ENCODE measurements around the gene AUTS2. TPM values are rescaled to one million over a fixed set of nuclear protein-coding genes. Genes with fewer than 3 reads are reported as not detected.

Gene AUTS2
- total RNA-seq, 1 experiment from 2014 or later: 50.0 TPM

DNA sequence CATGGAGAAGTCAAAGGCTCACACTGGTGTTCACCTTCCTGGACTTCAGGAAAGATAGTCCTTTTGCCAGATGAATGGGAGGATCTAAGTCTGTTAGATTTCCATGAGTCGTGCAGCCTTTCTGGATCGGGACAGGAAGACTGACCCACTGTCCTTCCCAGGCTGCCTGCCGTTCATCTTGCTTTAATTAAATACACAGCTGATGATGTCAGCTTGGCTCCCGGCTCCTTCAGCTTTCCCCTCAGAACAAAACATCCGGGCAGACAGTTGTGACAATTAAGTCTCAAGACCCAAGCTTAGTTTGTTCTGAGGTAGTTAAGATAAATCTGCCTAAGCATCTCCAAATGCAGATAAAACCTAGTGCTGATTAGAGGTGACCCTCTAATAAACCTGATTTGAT is 58.6 kb downstream of the AUTS2 start:
- peaks cover 78% of the 10 kb centered on the region for H3K4me1 Mint-ChIP-seq
- no peaks in the 10 kb centered on the region for H3K9me3 Mint-ChIP-seq
- ATAC-seq: no peak
- CTCF ChIA-PET: interaction anchor here (0.6 to 1.1 kb wide), 2 partner anchors 14 to 20 kb away, joined by 3 to 4 read pairs; no protein-coding TSS in a partner anchor
- no peaks in the 10 kb centered on the region for H3K36me3 Mint-ChIP-seq
- POLR2A ChIA-PET: no interaction called here
- peaks cover 59% of the 10 kb centered on the region for H3K27me3 Mint-ChIP-seq (ENCODE audit: low read depth)
- TF ChIP-seq NR3C1 (CRISPR knock-in tag; conservative IDR thresholded peaks at IDR 0.05; ENCODE audit: low read depth): no peak
- no peak overlapping the region for H3K27ac Mint-ChIP-seq
- no peak for DNase-seq (ENCODE audit: low spot score)
- no peak overlapping the region for H3K4me3 Mint-ChIP-seq

DNA sequence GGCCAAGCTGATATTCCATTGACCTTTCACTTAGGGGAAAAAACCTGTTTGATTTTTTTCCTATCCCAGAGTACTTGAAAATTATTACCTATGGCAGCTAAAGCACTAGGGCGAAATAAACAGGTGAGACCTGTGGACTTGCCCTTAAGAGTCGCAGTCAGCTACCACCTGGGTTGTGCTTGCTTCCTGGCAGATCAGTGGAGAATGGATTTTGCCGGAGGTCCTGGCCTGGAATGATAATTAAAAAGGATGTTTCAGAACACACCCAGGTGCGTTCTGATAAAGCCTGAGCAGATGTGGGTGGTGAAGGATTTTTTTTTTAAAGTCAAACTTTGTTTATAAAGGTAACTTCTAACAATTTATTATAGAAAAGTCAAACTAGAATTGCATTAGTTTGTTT is 59.1 kb downstream of the AUTS2 start:
- Mint-ChIP-seq H3K36me3 (no peaks in the 10 kb centered on the region), H3K9me3 (no peaks in the 10 kb centered on the region), H3K4me3 (no peak overlapping the region), H3K27me3 (ENCODE audit: low read depth) (peaks cover 55% of the 10 kb centered on the region), H3K4me1 (peaks cover 79% of the 10 kb centered on the region), H3K27ac (0 out of 2 replicates have a peak overlapping the region, but pooled peaks have one; percentile 12)
- CTCF ChIA-PET: interaction anchor here (0.6 to 1.1 kb wide), 2 partner anchors 13 to 20 kb away, joined by 3 to 4 read pairs; no protein-coding TSS in a partner anchor
- ATAC-seq (no peak; the same call in 1 of the 2 replicates), DNase-seq (ENCODE audit: low spot score) (no peak)
- POLR2A ChIA-PET: no interaction called here
- TF ChIP-seq NFATC4 (CRISPR knock-in tag; IDR thresholded peaks at IDR 0.05) (no peak), GTF2I (CRISPR knock-in tag; conservative IDR thresholded peaks at IDR 0.05) (no peak), ZNF219 (CRISPR knock-in tag; IDR thresholded peaks at IDR 0.05; ENCODE audit: borderline replicate concordance) (no peak)
- TF ChIP-seq, protein P1, sequence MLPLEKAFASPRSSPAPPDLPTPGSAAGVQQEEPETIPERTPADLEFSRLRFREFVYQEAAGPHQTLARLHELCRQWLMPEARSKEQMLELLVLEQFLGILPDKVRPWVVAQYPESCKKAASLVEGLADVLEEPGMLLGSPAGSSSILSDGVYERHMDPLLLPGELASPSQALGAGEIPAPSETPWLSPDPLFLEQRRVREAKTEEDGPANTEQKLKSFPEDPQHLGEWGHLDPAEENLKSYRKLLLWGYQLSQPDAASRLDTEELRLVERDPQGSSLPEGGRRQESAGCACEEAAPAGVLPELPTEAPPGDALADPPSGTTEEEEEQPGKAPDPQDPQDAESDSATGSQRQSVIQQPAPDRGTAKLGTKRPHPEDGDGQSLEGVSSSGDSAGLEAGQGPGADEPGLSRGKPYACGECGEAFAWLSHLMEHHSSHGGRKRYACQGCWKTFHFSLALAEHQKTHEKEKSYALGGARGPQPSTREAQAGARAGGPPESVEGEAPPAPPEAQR (CRISPR knock-in tag; IDR thresholded peaks at IDR 0.05): no peak
- TF ChIP-seq, protein P2, sequence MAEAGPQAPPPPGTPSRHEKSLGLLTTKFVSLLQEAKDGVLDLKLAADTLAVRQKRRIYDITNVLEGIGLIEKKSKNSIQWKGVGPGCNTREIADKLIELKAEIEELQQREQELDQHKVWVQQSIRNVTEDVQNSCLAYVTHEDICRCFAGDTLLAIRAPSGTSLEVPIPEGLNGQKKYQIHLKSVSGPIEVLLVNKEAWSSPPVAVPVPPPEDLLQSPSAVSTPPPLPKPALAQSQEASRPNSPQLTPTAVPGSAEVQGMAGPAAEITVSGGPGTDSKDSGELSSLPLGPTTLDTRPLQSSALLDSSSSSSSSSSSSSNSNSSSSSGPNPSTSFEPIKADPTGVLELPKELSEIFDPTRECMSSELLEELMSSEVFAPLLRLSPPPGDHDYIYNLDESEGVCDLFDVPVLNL (CRISPR knock-in tag; IDR thresholded peaks at IDR 0.05; ENCODE audit: borderline replicate concordance, low read depth): no peak

DNA sequence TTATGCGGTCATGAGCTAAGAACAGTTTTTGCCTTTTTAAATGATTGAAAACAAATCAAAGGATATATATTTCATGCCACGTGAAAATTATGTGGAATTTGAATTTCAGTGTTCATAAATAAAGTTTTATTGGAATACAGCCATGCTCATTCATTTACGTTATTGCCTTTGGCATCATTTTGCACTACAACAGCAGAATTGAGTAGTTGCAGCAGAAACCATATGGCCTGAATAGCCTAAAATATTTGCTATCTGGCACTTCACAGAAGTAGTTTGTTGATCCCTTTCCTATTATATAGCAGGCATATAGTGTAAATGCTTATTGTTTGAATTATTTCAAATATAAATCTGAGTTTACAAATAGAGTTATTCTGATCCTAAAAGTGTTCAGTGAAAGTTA is 59.7 kb downstream of the AUTS2 start:
- Mint-ChIP-seq H3K4me1 (peaks cover 79% of the 10 kb centered on the region), H3K36me3 (no peaks in the 10 kb centered on the region), H3K4me3 (no peak overlapping the region), H3K9me3 (no peaks in the 10 kb centered on the region), H3K27me3 (ENCODE audit: low read depth) (peaks cover 52% of the 10 kb centered on the region), H3K27ac (no peak overlapping the region)
- ATAC-seq: no peak
- TF ChIP-seq ZBTB21 (CRISPR knock-in tag; IDR thresholded peaks at IDR 0.05; ENCODE audit: borderline replicate concordance) (no peak), NFYB (CRISPR knock-in tag; conservative IDR thresholded peaks at IDR 0.05; ENCODE audit: low read depth) (no peak), NR2C2 (CRISPR knock-in tag; IDR thresholded peaks at IDR 0.05) (no peak), MXD4 (CRISPR knock-in tag; IDR thresholded peaks at IDR 0.05; ENCODE audit: borderline replicate concordance) (no peak), JUN (CRISPR knock-in tag; IDR thresholded peaks at IDR 0.05) (no peak)
- TF ChIP-seq, protein P3, sequence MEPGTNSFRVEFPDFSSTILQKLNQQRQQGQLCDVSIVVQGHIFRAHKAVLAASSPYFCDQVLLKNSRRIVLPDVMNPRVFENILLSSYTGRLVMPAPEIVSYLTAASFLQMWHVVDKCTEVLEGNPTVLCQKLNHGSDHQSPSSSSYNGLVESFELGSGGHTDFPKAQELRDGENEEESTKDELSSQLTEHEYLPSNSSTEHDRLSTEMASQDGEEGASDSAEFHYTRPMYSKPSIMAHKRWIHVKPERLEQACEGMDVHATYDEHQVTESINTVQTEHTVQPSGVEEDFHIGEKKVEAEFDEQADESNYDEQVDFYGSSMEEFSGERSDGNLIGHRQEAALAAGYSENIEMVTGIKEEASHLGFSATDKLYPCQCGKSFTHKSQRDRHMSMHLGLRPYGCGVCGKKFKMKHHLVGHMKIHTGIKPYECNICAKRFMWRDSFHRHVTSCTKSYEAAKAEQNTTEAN (CRISPR knock-in tag; IDR thresholded peaks at IDR 0.05): no peak
- TF ChIP-seq, protein P4, sequence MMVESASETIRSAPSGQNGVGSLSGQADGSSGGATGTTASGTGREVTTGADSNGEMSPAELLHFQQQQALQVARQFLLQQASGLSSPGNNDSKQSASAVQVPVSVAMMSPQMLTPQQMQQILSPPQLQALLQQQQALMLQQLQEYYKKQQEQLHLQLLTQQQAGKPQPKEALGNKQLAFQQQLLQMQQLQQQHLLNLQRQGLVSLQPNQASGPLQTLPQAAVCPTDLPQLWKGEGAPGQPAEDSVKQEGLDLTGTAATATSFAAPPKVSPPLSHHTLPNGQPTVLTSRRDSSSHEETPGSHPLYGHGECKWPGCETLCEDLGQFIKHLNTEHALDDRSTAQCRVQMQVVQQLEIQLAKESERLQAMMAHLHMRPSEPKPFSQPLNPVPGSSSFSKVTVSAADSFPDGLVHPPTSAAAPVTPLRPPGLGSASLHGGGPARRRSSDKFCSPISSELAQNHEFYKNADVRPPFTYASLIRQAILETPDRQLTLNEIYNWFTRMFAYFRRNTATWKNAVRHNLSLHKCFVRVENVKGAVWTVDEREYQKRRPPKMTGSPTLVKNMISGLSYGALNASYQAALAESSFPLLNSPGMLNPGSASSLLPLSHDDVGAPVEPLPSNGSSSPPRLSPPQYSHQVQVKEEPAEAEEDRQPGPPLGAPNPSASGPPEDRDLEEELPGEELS (CRISPR knock-in tag; IDR thresholded peaks at IDR 0.05): no peak
- TF ChIP-seq, protein P5, sequence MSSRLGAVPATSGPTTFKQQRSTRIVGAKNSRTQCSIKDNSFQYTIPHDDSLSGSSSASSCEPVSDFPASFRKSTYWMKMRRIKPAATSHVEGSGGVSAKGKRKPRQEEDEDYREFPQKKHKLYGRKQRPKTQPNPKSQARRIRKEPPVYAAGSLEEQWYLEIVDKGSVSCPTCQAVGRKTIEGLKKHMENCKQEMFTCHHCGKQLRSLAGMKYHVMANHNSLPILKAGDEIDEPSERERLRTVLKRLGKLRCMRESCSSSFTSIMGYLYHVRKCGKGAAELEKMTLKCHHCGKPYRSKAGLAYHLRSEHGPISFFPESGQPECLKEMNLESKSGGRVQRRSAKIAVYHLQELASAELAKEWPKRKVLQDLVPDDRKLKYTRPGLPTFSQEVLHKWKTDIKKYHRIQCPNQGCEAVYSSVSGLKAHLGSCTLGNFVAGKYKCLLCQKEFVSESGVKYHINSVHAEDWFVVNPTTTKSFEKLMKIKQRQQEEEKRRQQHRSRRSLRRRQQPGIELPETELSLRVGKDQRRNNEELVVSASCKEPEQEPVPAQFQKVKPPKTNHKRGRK (CRISPR knock-in tag; IDR thresholded peaks at IDR 0.05; ENCODE audit: borderline replicate concordance): no peak
- TF ChIP-seq, protein P6, sequence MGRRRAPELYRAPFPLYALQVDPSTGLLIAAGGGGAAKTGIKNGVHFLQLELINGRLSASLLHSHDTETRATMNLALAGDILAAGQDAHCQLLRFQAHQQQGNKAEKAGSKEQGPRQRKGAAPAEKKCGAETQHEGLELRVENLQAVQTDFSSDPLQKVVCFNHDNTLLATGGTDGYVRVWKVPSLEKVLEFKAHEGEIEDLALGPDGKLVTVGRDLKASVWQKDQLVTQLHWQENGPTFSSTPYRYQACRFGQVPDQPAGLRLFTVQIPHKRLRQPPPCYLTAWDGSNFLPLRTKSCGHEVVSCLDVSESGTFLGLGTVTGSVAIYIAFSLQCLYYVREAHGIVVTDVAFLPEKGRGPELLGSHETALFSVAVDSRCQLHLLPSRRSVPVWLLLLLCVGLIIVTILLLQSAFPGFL (CRISPR knock-in tag; IDR thresholded peaks at IDR 0.05; ENCODE audit: borderline replicate concordance): no peak
- TF ChIP-seq, protein P7, sequence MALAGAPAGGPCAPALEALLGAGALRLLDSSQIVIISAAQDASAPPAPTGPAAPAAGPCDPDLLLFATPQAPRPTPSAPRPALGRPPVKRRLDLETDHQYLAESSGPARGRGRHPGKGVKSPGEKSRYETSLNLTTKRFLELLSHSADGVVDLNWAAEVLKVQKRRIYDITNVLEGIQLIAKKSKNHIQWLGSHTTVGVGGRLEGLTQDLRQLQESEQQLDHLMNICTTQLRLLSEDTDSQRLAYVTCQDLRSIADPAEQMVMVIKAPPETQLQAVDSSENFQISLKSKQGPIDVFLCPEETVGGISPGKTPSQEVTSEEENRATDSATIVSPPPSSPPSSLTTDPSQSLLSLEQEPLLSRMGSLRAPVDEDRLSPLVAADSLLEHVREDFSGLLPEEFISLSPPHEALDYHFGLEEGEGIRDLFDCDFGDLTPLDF (CRISPR knock-in tag; IDR thresholded peaks at IDR 0.05): no peak
- TF ChIP-seq, protein P8, sequence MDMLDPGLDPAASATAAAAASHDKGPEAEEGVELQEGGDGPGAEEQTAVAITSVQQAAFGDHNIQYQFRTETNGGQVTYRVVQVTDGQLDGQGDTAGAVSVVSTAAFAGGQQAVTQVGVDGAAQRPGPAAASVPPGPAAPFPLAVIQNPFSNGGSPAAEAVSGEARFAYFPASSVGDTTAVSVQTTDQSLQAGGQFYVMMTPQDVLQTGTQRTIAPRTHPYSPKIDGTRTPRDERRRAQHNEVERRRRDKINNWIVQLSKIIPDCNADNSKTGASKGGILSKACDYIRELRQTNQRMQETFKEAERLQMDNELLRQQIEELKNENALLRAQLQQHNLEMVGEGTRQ (CRISPR knock-in tag; IDR thresholded peaks at IDR 0.05): no peak
- POLR2A ChIA-PET: no interaction called here
- DNase-seq (ENCODE audit: low spot score): no peak
- CTCF ChIA-PET: no interaction called here
